ENCODE measurements around the gene DCAF11. TPM values are rescaled to one million over a fixed set of nuclear protein-coding genes. Genes with fewer than 3 reads are reported as not detected.
A peak's percentile ranks its signal among the peaks of the same experiment; 100 is the strongest.

Gene DCAF11
- total and polyA plus RNA-seq, 2 of the 13 experiments (the other 11 are each of a cell fraction or from before 2014, with no cell fraction given) = 150 to 257 TPM

GRCh38 chr14:24098927-24099813 lies 15.4 kb upstream of the DCAF11 start:
- no TSS peak for BruUV-seq (replicated peaks)
- ATAC-seq (no peak), FAIRE-seq (no peak), DNase-seq (ENCODE audit: low spot score) (no peak)
- CTCF ChIA-PET (ENCODE audit: low intra/inter-chr PET ratio, low total read pairs) = no interaction called here
- no peak overlapping the region for H2AFZ ChIP-seq (ENCODE audit: low read length)
- H3K4me3 ChIP-seq (replicated peaks in 1 of 3; ENCODE audit: insufficient read depth in 1 of 3, low read depth in 2 of 3, low read length in 3 of 3) = no peak overlapping the region
- peaks cover 47 to 65% of the 10 kb centered on the region in 2 experiments for H3K36me3 ChIP-seq (replicated peaks in 1 of 2; ENCODE audit: control insufficient read depth in 1 of 2, insufficient read depth in 2 of 2, low read length in 2 of 2)
- POLR2A ChIA-PET = interaction anchor here (1.0 to 14.4 kb wide), 5 partner anchors 7 to 41 kb away, joined by 3 to 627 read pairs (median 133); partner anchors contain the start of genes DCAF11, NRL and PSME1
- peaks cover 28% of the 10 kb centered on the region for H3K79me2 ChIP-seq (ENCODE audit: insufficient read depth, low read length)
- no peak overlapping the region for H3K4me2 ChIP-seq (ENCODE audit: low read depth, low read length)
- H3K27me3 ChIP-seq (ENCODE audit: control insufficient read depth in 1 of 2, insufficient read depth in 2 of 2, low read length in 2 of 2) = peaks cover 0 to 6% of the 10 kb centered on the region in 2 experiments; a peak in 1 of 5 replicates
- H4K20me1 ChIP-seq (ENCODE audit: insufficient read depth, low read length) = 0 out of 2 replicates have a peak, but pooled peaks cover 4% of the 10 kb centered on the region
- intact Hi-C loops (cut with micrococcal nuclease; ENCODE audit: unreplicated experiment) (no loop called here), in situ Hi-C loops (cut with HindIII; ENCODE audit: extremely low pct_ligation_motif_present, low pct_unique_long_range_greater_than_20kb) (no loop called here)
- peaks cover 50% of the 10 kb centered on the region for H3K4me1 ChIP-seq (ENCODE audit: insufficient read depth, low read length)
- WGBS (ENCODE audit: low lambda C conversion rate) = 95% methylated on average over 17 of the region's 17 CpGs
- H3K27ac ChIP-seq (ENCODE audit: extremely low read length, insufficient read depth, low read length) = no peak overlapping the region
- H3K9ac ChIP-seq (ENCODE audit: insufficient read depth, low read depth, low read length) = no peak overlapping the region
- H3K9me3 ChIP-seq (ENCODE audit: low read length) = no peaks in the 10 kb centered on the region
- no peak for TF ChIP-seq ZNF83 (CRISPR knock-in tag; IDR thresholded peaks at IDR 0.05; ENCODE audit: borderline replicate concordance)
- TF ChIP-seq MYC (CRISPR knock-in tag; IDR thresholded peaks at IDR 0.05; ENCODE audit: borderline replicate concordance) = 0 out of 2 replicates have a peak, but pooled peaks have one; percentile 35
- TF ChIP-seq ZBTB21 (CRISPR knock-in tag; IDR thresholded peaks at IDR 0.05) = no peak
- TF ChIP-seq LBX2 (CRISPR knock-in tag; IDR thresholded peaks at IDR 0.05; ENCODE audit: borderline replicate concordance) = 0 out of 2 replicates have a peak, but pooled peaks have one; percentile 39
- no peak for TF ChIP-seq KLF12 (CRISPR knock-in tag; IDR thresholded peaks at IDR 0.05; ENCODE audit: borderline replicate concordance)
- no peak for TF ChIP-seq ZSCAN31 (CRISPR knock-in tag; IDR thresholded peaks at IDR 0.05; ENCODE audit: low read depth)
- TF ChIP-seq, protein P1, sequence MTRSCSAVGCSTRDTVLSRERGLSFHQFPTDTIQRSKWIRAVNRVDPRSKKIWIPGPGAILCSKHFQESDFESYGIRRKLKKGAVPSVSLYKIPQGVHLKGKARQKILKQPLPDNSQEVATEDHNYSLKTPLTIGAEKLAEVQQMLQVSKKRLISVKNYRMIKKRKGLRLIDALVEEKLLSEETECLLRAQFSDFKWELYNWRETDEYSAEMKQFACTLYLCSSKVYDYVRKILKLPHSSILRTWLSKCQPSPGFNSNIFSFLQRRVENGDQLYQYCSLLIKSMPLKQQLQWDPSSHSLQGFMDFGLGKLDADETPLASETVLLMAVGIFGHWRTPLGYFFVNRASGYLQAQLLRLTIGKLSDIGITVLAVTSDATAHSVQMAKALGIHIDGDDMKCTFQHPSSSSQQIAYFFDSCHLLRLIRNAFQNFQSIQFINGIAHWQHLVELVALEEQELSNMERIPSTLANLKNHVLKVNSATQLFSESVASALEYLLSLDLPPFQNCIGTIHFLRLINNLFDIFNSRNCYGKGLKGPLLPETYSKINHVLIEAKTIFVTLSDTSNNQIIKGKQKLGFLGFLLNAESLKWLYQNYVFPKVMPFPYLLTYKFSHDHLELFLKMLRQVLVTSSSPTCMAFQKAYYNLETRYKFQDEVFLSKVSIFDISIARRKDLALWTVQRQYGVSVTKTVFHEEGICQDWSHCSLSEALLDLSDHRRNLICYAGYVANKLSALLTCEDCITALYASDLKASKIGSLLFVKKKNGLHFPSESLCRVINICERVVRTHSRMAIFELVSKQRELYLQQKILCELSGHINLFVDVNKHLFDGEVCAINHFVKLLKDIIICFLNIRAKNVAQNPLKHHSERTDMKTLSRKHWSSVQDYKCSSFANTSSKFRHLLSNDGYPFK (CRISPR knock-in tag; IDR thresholded peaks at IDR 0.05; ENCODE audit: borderline replicate concordance) = no peak
- no peak for TF ChIP-seq ZNF629 (CRISPR knock-in tag; conservative IDR thresholded peaks at IDR 0.05)
- no peak for TF ChIP-seq MTF2 (CRISPR knock-in tag; IDR thresholded peaks at IDR 0.05; ENCODE audit: borderline replicate concordance)
- no peak for TF ChIP-seq GTF3A (CRISPR knock-in tag; conservative IDR thresholded peaks at IDR 0.05)
- 0 out of 2 replicates have a peak, but pooled peaks have one; percentile 16 for TF ChIP-seq TARDBP (CRISPR knock-in tag; IDR thresholded peaks at IDR 0.05)
- TF ChIP-seq CAMTA2 (CRISPR knock-in tag; IDR thresholded peaks at IDR 0.05; ENCODE audit: borderline replicate concordance) = 0 out of 2 replicates have a peak, but pooled peaks have one; percentile 71
- TF ChIP-seq POGZ (CRISPR knock-in tag; IDR thresholded peaks at IDR 0.05) = no peak
- TF ChIP-seq, protein P2, sequence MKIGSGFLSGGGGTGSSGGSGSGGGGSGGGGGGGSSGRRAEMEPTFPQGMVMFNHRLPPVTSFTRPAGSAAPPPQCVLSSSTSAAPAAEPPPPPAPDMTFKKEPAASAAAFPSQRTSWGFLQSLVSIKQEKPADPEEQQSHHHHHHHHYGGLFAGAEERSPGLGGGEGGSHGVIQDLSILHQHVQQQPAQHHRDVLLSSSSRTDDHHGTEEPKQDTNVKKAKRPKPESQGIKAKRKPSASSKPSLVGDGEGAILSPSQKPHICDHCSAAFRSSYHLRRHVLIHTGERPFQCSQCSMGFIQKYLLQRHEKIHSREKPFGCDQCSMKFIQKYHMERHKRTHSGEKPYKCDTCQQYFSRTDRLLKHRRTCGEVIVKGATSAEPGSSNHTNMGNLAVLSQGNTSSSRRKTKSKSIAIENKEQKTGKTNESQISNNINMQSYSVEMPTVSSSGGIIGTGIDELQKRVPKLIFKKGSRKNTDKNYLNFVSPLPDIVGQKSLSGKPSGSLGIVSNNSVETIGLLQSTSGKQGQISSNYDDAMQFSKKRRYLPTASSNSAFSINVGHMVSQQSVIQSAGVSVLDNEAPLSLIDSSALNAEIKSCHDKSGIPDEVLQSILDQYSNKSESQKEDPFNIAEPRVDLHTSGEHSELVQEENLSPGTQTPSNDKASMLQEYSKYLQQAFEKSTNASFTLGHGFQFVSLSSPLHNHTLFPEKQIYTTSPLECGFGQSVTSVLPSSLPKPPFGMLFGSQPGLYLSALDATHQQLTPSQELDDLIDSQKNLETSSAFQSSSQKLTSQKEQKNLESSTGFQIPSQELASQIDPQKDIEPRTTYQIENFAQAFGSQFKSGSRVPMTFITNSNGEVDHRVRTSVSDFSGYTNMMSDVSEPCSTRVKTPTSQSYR (CRISPR knock-in tag; IDR thresholded peaks at IDR 0.05; ENCODE audit: borderline replicate concordance) = no peak
